Activated gamma-delta T cell treated with anti-CD3 and anti-CD28 coated beads, Interleukin-2, amount 50 U/mL, for 16 hours (primary cell): ENCODE data around the gene TLE1.
A peak's percentile ranks its signal among the peaks of the same experiment; 100 is the strongest.

ENCODE experiments used
- DNase-seq: peaks from one replicate; pipeline ENCODE4 v3.0.0-alpha.2; 2020; ENCODE audit warnings: low read depth

TLE1 gene

DNA sequence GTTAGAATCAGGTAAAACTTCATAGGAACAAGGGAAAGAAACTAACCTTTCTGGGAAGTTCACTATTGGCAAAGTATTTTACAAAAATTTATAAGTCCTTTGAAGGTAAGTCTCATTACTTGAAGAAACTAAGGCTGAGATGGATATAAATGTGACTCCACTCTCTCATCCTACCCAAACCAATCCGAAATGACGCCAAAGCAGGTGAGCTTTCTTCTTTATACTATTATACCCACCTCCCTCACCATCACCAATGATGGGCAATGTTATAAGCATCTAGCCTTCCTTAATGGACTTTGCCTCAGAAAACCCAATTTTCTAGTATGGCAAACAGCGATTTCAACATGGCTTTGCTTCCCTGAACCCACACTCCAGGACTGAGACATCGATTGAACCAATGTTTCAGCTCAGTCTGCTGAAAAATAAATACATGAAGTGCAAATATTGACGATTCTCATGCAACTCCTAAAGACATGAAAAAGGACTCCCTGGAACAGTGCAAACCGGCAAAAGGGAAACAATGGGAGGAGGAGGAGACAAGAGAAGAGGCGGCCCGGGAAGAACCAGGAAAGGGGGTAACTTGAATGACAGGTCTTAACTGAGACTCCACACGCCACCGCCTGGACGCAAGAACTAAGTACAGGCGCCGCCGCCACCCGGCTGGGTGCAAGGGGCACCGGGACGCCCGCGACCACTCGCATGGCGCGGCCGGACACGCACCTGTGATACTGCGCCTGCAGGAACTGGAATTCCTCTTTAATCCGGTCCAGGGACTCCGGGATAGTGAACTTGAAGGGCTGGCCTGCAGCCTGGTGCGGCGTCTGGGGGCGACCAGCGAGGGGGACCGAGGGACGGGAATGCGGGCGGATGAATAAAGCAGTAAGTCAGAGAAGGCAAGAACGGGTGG is 2.5 kb downstream of the TLE1 start:
- DNase-seq, result peak; percentile 24

DNA sequence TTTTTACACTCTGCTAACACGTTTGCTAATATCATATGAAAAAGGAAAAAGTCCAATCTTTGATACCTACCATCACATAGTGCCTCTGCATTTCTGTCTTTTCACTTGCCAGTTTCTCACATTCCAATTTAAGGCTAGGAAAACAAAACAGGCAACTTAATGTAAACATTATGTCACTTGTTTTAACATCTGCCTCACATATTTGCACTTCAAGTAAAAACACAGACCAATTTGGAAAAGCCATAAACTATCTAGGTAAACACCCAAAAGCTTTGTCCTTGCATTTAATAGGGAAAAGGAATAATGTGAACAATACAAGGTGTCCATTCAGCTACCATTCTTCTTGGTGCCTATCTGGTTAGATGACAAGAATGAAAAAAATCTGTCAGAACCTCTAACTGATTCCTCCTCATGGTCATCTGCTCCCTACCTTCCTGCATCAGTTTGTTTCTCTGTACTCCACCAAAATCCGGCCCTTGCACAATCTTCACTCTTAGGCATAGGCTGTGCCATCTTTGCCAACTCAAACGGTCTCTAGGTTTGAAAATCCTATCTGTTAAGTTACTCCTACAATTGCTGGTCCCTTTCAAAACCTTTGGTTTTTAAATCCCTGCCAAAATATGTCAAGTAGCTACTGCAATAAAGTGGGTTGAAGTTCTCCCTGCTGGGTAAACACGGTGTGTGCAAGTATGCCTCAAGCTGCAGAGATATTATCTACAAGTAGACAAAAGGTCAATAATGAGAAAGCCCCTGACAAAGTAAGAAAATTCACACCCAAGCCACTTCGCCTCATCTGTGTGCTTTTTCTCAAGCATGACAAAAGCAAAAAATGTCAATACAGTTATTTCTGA is 3.4 kb downstream of the TLE1 start:
- no peak for DNase-seq

DNA sequence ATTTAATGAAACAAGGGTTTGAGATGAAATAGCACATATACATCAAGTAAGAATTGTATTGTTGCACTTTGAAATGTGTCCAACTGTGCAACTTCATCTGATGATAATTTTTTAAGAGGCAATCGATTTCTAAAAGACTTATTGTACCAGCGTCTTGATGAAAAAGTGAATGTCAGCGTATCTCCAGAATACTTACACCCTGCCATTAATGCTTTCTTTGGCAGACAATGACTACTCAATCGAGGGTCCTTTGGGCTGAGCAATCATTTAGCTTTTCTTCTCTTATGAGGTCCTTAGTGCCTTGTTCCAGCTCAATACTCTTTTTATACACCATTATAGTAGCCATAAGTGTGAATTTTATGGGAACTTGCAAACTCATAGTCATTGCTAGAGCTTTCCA is 4.7 kb downstream of the TLE1 start:
- DNase-seq, result no peak

DNA sequence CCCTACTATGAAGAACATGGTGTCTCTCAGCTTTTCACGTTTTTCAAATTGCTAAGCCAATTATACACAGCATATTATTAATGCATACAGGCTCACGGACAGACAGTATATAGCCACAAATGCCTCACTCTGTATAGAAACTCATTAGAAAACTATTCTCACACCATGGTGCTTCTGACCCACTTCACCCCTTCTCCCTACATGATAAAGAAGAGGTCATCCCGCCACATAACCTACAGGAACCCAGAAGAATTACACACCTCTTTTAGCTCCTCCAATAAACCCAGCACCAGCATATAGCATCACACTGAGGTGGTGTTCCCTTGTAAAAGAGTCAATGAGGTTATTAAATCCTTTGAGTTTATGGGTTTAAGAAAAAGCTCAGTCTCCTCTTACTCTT is 5.6 kb downstream of the TLE1 start:
- no peak for DNase-seq

DNA sequence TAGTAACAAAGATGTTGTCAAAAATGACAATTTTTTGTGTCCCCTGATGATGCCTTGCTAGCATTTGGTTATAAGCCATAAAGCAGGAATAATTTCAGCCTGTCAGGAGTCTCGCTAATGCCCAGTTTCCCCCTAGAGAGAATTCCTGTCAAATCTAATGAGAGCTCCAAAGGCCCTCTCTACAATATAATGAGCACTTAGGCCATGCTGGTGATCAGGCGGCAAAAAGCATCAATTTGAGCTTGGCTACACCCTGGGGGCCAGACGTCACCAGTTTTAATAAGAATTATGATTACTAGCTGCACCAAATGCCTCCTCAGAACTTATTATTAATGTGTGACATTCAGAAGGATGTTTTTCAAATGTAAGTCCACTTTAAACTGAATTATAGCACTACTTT is 6.1 kb downstream of the TLE1 start:
- no peak for DNase-seq

DNA sequence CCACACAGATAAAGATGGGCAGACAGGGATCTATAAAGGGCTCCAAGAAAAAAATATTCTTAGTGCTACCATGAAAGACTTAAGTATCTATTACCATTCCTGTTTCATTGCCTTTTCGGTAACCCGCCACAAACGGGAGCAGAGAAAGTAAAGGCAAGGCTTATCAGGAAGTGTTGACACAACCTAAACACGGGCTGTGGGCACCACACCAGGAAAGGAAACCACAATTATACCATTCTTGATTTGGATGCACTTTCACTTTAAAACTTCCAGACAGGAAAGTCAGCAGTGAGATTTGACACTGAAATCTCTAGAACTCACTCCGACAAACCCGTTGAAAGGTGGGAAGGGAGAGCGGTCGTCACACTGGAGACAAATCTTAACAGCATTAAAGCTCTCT is 6.5 kb downstream of the TLE1 start:
- DNase-seq, result no peak

DNA sequence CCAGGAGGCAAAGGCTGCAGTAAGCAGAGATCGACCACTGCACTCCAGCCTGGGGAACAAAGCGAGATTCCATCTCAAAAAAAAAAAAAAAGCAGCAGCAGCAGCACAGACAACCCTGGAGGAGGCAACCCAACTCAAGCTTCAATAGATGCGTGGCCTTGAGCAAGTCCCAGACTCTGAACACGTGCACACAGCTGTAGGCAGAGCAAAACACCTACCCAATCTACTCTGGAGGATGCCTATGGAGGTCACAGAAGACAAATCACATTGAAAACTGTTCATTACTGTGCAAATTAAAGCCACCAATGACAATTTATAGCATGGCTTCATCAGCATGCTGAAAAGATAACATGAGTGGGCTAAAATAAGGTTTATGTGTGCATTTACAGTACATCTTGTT is 7.2 kb downstream of the TLE1 start:
- DNase-seq, result no peak

DNA sequence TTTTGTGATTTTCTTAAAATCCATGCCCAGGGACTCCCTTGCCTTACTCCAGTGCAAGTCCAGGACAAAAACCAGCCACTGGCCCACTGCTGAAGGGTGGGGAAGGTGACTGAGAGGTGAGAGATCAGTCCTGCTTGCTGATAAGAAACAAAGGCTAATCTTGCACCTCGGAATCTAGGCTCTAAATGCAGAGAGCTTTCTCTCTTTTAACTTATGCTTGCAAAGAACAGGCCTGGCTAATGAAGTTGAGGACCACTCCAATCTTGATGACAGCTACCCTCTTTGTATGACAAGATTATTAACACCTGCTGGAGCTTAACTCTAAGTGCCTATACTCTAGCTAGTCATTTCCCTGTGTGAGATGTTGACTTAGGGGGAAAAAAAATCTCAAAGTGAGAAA is 8.8 kb downstream of the TLE1 start:
- no peak for DNase-seq

DNA sequence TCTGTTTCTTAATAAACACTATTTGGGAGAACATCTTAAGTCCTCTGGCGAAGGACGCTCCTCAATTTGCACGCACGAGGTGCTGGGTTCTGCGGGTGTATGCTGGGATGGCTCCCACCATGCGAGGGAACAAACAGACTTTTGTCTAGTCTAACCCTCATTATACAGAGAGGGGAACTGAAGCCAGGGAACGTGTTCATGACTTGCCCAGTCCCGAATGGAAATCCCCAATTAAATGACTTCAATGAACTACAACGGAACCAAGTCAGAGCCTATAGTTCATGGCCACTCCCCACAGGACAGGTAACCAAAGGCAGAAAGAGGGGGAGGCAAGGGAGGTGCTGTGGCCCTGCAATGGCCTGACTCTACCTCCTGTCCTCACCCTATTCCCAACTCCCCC is 9.3 kb downstream of the TLE1 start:
- no peak for DNase-seq

DNA sequence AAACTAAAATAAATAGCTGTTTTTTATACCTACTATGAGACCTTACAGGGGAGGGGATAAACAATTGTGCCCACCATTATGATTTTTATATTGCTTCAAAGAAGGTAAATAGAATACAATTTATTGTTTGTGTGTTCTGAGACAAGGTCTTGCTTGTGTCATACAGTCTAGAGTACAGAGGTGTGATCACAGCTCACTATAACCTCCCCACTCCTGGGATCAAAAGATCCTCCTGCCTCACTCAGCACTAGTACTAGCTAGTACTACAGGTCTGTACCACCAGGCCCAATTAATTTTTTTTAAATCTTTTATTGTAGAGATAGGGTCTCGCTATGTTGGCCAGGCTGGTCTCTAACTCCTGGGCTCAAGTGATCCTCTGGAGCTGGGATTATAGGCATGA is 11.3 kb downstream of the TLE1 start:
- DNase-seq, result no peak

DNA sequence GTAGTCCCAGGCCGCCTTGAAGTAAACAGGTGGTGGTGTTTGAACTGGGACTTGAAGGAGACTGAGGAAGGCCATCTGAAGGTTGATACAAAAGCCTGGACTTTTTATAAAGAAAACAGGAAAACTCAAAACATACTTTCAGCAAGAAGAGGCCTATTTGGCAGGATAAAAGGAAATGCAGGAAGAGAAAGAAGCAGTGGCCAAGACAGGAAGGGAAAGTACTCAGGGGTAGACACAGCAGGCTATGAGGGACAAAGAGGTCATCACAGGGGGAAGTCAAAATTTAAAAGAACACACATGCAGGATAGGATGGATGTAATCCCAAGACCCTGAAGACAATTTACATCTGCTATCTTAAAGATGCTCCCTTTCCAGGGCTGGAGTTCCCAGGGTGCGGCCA is 13.0 kb downstream of the TLE1 start:
- no peak for DNase-seq

DNA sequence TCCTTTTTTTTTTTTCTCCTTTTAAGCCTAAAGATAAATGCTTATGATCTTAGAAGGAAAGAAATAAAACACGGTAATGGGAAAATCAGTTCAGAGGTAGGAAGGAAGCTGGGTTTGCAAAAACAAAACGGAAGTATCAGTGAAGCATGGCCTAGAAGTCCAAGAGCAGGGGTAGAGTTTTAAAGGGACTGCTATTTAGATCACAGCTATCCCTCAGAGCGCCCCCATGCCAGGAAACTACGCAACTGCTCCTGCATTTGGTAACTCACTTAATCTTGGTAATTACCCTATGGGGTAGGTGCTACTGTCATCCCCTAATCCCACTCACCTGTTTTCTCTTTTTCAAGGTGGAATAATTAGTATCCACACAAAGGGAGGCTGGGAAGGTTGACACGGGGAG is 16.0 kb downstream of the TLE1 start:
- DNase-seq, result no peak

DNA sequence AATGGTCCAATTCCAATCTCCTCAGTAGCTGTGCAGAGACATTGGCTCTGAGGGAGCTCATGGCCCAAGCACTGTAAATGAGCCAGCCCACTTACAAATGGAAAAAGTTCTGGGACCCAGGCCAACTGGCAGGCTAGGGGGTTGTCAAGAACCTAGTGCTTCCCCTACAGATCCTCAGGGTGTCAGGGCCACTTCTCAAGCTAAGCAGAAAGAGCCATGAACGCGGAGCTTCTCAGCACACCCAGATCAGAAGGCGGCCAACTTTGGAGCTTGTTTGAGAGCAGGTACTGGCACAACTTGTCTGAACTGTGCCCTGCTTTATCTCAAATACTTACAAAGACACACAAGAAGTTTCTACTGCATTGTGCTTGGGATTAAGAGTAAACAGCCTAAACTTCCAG is 17.5 kb downstream of the TLE1 start:
- no peak for DNase-seq

DNA sequence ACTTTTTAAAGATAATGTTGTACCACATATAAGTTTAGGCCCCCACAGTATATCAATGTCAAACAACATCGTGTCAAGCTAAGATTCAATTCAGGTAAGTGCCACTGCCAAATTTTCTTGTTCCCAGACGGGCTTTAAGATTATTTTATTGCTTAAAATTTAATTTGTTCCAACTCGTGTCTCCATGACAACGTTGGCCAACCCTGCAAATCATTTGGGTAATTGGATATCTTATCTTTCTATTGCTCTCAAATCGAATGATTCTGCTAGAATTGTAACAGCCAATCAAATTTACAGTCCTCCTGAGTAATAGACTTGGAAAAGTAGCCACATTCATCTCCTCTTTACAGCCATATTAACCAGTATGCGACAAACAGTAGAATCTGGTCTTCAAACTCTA is 19.5 kb downstream of the TLE1 start:
- no peak for DNase-seq

DNA sequence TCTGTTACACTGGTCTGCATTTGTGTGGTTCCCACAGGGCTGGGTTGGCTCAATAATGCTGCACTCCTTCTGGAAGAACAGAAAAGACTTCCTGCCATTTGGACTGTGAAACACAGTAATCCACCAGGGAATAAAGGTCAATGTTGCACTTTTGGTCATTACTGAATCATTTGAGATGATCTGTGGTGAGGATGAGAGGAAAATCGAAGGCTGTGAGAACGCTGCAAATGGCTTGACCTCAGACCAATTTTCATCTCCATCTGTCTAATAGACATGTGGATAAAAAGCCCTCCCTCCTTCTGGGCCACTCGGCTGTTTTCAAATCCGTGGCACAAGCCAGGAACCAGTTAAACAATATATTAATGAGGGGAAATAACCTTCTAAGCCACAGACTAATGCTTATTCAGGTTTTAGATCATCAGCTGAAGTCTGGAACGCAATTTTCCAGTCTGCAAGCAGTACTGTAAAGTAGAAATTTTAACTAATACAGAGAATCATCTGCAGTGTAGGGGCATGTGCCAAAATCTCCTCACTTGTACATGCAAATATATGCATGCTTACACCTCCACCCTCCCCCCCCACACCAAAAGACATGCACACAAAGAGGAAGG is 20.2 kb downstream of the TLE1 start:
- DNase-seq, result no peak

DNA sequence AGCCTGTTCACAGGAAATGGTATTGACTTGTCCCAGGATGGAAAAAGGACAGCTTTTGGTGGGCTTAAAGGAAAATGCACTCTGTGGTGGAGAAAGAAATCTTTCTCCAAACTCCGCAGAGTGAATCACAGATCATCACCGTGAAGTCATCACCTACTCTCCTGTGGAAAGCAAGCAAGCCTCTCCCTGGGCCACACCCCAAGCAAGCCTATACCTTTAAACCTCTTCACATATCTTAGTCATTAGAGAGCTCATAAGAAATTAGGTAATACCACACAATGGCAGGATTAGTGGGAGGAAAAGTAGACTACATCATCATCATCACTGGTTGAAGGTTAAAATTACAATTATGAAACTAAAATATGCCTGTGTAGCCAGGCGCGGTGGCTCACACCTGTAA is 23.2 kb downstream of the TLE1 start:
- no peak for DNase-seq

DNA sequence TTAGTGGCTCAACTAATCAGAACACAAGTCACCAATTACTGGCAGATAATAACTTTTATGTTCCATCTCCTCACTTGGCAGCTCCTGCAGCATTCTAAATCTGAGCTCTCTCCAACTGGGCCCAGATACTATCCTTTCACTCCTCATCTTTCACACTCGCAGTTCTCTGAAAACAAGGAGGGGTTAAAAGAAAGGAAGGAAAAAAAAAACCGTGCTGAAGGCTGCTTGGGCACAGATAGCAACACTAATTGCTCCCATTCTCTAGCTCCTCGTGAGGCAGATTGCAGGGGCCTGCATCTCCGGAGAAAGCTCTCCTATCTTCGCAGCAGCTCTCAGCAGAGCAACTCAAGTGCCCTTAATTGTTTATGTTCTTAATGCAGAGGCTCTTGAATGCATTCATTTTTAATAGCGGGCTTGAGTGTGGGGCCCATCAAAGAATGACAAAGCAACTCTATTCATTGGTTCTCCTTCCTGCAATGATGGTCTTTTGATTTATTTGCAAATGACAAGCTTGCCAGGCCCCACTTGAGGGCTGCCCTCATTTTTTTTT is 23.9 kb downstream of the TLE1 start:
- DNase-seq, result no peak

DNA sequence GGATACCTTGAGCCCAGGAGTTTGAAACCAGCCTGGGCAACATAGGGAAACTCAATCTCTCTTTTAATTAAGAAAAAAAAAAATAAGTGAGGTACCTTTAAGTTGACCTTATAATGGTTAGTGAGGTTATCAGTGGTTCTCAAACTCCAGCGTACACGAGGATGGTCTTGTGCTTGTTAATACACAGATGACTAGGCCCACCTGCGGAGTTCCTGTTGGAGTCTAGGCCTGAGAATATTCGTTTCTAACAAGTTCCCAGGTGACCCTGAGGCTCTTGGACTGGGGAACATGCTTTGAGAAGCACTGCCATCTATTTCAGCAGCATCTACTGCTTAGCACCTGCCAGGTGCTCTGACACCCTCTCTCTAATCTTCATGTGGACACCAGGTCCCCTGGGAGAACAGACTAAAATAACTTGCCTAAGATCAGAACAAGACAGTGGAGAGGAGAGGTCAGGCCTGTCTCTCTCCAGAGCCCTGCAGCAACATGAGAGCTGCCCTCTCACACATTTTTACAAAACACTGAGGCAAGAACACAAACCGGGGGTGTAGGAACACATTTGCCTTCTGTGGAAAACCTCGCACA is 24.6 kb downstream of the TLE1 start:
- DNase-seq, result no peak

DNA sequence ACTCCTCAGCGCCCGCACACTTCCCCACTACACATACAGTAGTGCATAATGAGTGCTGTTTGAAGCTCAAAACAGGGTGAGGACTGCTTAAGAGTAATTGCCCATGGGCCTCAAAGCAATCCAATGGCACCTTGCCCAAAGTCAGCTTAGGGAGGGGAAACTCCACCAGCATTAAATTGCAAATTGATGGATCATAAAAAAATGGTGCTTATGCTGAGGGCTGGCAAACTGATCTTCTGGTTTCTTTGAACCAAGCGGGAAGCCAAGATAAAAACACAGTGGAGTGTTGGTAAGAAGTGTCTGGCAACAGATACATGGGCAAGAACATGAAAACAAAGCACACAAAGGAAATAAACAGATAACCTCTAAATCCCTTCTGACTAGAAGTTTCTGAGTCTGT is 28.0 kb downstream of the TLE1 start:
- DNase-seq, result no peak

DNA sequence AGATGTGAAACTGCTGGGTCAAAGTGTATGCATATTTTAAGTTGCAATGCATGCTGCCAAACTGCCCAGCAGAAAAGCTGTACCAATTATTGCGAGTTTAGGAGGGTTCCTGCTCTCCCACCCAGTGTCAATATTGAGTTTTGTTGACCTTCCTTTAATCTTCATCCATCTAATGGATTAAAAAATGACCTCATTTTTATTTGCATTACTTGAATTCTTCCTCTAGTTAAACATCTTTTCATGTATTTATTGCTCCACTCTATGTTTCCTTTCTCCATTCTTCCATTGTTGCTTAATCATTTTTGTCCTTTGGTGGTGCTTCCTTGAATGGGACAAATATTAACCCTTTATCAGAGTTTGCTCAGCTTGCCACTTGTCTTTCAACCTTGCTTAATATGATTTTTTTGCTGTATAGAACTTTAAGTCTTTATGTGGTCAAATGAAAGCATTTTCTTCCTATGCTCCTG is 32.4 kb downstream of the TLE1 start:
- no peak for DNase-seq

DNA sequence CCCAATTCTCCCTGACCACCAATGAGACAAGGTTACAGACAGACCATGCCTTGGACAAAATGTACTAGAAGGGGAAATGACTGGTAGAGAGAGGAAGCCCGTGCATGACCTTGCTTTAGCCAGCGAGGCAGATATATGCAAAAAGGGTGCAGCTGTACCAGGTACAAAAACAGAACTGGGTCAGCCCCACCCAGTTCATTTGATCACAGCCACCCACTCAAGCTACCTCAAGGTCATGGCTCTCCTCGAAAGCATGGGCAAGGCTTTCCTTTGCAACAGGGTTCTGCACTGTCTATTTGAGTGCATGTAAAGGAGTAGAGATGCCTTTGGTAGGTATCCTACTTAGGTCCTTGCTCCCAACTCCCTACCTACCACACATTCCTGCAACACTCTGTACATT is 33.3 kb downstream of the TLE1 start:
- DNase-seq, result no peak

DNA sequence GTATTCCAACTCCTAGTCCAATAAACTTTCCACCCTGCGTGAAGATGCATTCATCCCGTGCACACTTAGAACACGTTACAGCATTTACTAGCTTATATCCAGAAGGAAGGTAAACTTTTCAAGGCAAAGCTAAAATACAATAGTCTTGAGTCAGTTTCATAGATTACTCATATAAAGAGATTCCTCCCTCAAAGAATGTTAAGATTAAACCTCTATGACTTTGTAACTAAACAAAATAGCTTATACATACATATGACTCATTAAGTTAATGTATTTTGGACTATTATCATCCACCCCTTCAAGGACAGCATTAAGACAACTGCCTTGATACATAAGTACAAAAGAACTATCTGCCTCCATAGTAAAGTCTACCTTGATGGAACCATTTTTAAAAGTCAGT is 36.1 kb downstream of the TLE1 start:
- no peak for DNase-seq
